ENCODE measurements around the gene C19orf25.

Gene C19orf25

DNA sequence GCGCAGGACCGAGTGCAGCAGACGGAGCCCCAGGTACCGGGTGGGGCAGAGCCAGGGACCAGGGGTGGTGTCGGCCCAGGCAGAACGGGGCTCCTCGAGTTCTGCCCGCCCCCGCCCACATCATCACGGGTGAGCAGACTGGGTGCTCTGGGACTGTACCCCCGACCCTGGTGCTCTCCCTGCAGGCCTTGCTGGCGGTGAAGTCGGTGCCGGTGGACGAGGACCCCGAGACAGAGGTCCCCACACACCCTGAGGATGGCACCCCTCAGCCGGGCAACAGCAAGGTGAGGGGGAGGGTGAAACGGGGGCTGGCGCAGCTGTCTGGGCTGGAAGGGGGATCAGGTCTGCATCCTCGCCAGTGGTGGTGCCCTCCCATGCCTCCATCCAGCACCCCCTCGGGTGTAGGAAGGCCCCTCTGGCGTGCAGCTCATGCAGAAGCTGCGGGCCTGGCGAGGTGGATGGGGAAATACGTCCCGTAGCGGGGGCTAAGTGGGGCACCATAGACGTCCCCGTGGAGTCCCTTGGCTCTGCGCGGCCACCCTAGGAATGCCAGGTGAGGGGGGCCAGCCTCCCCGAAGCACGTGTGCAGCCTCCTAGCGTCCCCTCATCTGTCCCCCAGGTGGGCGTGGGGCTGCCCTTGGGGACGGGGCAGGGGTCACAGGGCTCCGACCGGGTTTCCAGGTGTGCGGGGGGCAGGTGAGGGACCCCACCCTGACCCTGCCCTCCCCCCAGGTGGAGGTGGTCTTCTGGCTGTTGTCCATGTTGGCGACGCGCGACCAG, 22.7 kb downstream of the C19orf25 start:
- TF ChIP-seq, protein P1, sequence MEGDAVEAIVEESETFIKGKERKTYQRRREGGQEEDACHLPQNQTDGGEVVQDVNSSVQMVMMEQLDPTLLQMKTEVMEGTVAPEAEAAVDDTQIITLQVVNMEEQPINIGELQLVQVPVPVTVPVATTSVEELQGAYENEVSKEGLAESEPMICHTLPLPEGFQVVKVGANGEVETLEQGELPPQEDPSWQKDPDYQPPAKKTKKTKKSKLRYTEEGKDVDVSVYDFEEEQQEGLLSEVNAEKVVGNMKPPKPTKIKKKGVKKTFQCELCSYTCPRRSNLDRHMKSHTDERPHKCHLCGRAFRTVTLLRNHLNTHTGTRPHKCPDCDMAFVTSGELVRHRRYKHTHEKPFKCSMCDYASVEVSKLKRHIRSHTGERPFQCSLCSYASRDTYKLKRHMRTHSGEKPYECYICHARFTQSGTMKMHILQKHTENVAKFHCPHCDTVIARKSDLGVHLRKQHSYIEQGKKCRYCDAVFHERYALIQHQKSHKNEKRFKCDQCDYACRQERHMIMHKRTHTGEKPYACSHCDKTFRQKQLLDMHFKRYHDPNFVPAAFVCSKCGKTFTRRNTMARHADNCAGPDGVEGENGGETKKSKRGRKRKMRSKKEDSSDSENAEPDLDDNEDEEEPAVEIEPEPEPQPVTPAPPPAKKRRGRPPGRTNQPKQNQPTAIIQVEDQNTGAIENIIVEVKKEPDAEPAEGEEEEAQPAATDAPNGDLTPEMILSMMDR (conservative IDR thresholded peaks at IDR 0.05) = no peak
- no peak for TF ChIP-seq ZFX (IDR thresholded peaks at IDR 0.05)
- peak overlapping the region; percentile 58 for H3K27ac ChIP-seq

DNA sequence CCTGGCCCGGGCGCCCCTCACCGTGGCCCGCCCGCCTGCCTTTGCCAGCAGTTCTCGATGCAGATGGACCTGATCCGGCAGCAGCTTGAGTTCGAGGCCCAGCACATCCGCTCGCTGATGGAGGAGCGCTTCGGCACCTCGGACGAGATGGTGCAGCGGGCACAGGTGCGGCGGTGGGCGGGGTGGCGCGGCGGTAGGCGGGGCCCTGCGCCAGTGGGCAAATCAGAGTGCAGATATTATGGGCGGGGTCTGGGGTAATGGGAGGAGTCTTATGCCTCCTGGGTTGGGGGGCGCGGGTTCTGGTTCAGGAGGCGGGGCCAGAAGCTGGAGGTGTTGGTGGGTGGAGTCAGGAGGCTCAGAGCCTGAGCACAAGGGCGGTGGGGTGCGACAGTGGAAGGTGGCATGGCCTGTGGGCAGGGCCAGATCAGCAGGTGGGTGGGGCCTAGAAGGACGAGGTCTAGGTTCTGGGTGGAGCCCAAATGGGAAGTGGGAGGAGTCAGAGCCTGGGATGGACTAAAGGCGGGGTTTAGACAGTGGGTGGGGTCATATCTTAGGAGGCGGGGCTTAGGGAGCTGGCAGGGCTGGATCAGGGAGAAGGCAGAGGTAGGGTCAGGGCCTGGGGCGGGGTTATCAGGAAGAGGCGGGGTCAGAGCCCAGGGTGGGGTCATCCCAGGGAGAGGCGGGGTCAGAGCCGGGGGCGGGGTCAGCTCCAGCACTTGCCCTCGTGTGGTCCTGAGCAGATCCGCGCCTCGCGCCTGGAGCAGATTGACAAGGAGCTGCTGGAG, 23.5 kb downstream of the C19orf25 start:
- peak overlapping the region; percentile 67 for H3K27ac ChIP-seq
- no peak for TF ChIP-seq ZFX (IDR thresholded peaks at IDR 0.05)
- TF ChIP-seq, protein P1 (conservative IDR thresholded peaks at IDR 0.05) = no peak

DNA sequence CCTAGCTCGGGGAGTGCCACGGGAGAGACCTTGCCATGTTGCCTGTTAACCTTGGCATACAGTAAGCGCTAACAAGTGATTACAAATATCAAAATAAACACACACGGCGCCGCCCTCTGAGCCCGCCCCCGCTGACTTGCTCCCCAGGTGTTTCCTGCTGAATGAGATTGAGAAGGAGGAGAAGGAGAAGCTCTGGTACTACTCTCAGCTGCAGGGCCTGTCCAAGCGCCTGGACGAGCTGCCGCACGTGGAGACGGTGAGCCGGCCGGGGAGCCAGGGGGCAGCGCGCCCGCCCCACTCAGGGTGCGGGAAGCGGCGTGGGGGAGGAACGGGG, 24.0 kb downstream of the C19orf25 start:
- no peak for TF ChIP-seq ZFX (IDR thresholded peaks at IDR 0.05)
- TF ChIP-seq, protein P1 (conservative IDR thresholded peaks at IDR 0.05) = no peak
- H3K27ac ChIP-seq = peak overlapping the region; percentile 67

DNA sequence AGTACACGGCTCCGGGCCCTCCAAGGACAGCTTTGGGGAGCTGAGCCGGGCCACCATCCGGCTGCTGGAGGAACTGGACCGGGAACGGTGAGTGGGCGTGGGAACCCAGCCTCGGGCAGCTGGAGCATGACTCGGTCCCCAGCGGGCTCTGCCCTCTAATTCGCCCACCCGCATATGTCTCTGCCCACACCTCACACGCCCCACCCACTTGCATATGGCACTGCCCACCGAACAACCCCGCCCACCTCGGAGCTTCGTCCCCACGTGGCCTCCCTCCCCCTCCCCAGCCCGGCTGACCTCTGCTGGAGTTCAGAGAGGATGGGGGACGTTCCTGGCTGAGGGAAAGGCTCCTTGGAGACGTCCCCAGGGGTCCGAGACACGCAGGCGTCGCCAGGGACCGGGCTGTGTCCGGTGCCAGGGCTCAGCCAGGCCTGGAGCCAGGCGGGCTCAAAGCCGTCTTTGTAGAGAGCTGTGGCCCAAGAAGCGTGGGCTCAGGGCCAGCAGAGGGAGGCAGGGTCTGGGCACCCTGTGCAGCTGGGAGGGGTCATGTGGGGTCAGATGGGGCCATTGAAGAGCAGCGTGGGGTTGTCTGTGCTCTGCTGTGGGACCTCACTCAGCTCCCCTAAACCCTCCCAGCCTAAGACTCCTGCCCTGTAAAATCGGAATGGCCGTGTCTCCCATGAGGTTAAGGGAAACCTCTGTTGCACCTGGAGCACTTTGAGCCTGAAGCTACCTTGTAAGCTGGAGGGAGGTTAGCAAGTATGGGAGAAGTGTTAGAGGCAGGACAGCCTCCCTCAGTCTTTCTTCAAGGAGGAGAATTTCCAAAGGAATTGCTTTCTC, 25.3 kb downstream of the C19orf25 start:
- peak overlapping the region; percentile 67 for H3K27ac ChIP-seq
- TF ChIP-seq ZFX (IDR thresholded peaks at IDR 0.05) = no peak
- TF ChIP-seq, protein P1 (conservative IDR thresholded peaks at IDR 0.05) = no peak; the same call in 1 of the 2 replicates

DNA sequence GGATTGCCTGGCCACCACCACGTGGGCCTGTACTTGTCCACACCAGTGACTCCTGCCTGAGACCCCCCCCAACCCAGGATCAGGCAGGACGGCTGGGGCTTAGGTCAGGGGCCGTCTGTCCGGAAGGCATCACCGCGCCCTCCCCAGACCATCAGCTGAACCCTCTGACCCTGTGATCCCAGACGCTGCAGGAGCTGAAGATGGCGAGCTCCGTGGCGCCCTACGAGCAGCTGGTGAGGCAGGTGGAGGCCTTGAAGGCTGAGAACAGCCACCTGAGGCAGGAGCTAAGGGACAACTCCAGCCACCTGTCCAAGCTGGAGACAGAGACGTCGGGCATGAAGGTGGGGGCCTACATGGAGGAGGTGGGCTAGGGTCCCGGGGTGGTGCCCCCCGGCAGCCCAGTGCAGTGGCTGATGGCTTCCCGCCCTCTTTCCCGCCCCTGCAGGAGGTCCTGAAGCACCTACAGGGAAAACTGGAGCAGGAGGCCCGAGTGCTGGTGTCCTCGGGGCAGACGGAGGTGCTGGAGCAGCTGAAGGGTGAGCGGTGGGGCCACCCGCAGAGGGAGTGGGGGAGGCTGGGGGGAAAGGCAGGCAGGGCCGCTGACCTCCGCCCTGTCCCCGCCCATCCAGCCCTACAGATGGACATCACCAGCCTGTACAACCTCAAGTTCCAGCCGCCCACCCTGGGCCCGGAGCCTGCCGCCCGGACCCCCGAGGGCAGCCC, 26.1 kb downstream of the C19orf25 start:
- TF ChIP-seq ZFX (IDR thresholded peaks at IDR 0.05) = no peak
- TF ChIP-seq, protein P1 (conservative IDR thresholded peaks at IDR 0.05) = no peak

DNA sequence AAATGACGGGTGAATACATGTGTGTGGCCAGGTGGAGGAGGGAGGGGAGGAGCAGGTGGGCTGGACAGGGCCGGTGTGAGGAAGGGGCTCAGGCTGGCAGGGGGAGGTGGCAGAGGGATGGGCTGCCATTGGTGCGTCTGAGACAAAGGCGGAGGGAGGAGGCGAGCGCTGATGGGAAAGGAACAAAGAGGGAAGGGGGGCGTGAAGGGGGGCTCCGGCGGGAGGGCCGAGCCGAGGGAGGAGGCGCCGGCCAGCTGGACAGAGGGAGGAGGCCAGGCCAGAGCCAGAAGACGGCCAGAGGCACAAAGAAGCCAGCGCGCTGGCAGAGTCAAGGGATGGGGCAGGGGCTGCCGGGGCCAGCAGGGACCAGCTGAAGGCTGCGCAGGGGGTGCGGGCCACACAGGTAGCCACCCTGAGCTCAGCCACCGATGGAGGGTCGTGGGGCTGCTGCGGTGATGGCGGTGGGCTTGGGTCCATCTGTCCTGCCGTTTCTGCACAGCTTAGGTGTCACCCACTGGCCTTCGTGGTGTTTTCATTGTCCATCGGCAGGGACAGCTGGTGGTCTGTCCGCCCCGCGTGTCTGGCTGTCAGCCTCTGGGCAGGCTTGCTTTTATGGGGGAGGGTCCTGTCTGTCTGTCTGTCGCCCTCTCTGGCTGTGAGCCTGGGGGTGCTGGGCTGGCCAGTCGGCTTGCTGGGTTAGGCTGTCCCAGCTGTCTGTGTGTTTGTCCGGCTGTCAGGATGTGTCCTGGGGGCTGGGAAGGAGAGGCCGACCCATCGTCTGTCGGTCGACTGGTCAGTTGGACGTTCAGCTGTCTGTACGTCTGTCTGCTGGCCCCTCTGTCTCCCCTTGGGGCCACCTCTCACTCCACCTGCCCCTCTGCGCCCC, 26.9 kb downstream of the C19orf25 start:
- TF ChIP-seq ZFX (IDR thresholded peaks at IDR 0.05) = no peak
- TF ChIP-seq, protein P1 (conservative IDR thresholded peaks at IDR 0.05) = no peak
- H3K27ac ChIP-seq = no peak overlapping the region; the same call in 1 of the 2 replicates

More for the DNA sequence above, 26.1 kb downstream of the C19orf25 start:
- H3K27ac ChIP-seq = peak overlapping the region; percentile 67
